K562 (cell line): ENCODE results near the gene BPTF. TPM values are rescaled to one million over a fixed set of nuclear protein-coding genes. Genes with fewer than 3 reads are reported as not detected.

ENCODE experiments used
- BRCA1 ChIP-seq, 2 experiments: fragments of 450-650 bp in 1 of 2; sonication (generic) in 1 of 2; formaldehyde crosslinking in 1 of 2; IDR thresholded peaks; 2 replicates each; pipeline versions ENCODE4 v1.5.0 to v1.6.1; 2017 to 2020; ENCODE audit warnings: mild to moderate bottlenecking in 1 of 2, missing genetic modification reagents in 1 of 2
- CBFA2T3 ChIP-seq: fragments of 450-650 bp; IDR thresholded peaks from 2 replicates; pipeline ENCODE4 v1.6.1; 2017
- CEBPB ChIP-seq: fragments of 450-650 bp; IDR thresholded peaks from 2 replicates; pipeline ENCODE4 v1.6.1; 2016; ENCODE audit warnings: missing genetic modification characterization, missing compliant biosample characterization
- CEBPG ChIP-seq, 3 experiments: fragments of 200-800 bp in 1 of 3; sonication (Bioruptor generic) in 1 of 3; sonication (generic) in 1 of 3; formaldehyde crosslinking in 1 of 3; IDR thresholded peaks in 2 of 3; conservative IDR thresholded peaks in 1 of 3; 2 replicates each; pipeline versions ENCODE4 v1.6.1 to v1.8.0; 2016 to 2022; ENCODE audit warnings: missing compliant biosample characterization in 2 of 3, missing genetic modification characterization in 2 of 3, mild to moderate bottlenecking in 1 of 3, missing genetic modification reagents in 1 of 3
- JUND ChIP-seq, 2 experiments: IDR thresholded peaks; 2 replicates in 1 of 2; 3 replicates in 1 of 2; pipeline ENCODE4 v1.6.1; 2011; ENCODE audit warnings: borderline replicate concordance in 2 of 2, low read depth in 2 of 2, low read length in 2 of 2, improper control_type of control experiment in 1 of 2, missing biosample characterization in 1 of 2, missing genetic modification characterization in 1 of 2, missing genetic modification reagents in 1 of 2
- PTTG1 ChIP-seq: fragments of 450-650 bp; IDR thresholded peaks from 2 replicates; pipeline ENCODE4 v1.6.1; 2016; ENCODE audit warnings: low read depth, mild to moderate bottlenecking, missing genetic modification characterization, missing compliant biosample characterization
- RBFOX2 ChIP-seq: fragments of 200-400 bp; formaldehyde crosslinking; IDR thresholded peaks from 2 replicates; pipeline ENCODE4 v1.6.1; 2017; ENCODE audit warnings: low read depth, mild to moderate bottlenecking, low read length, moderate library complexity
- ZNF146 ChIP-seq: IDR thresholded peaks from one replicate; pipeline ENCODE4 v1.6.1; 2018; ENCODE audit warnings: missing compliant biosample characterization; ENCODE audit not compliant: unreplicated experiment
- ZNF785 ChIP-seq: fragments of 250-450 bp; sonication (Bioruptor Pico); IDR thresholded peaks from 2 replicates; pipeline ENCODE4 v1.4.0; 2020; ENCODE audit warnings: mild to moderate bottlenecking
- polyA plus RNA-seq, 8 experiments: library from polyadenylated mRNA; depleted of rRNA in 4 of 8; stranded (reverse) in 5 of 8; unstranded in 3 of 8; fragments of >200 nt; fragmentation: Nextera tagmentation in 2 of 8; fragmentation: Illumina TruSeq in 1 of 8; extraction: Ambion mirVana in 2 of 8; extraction: Trizol in 1 of 8; gene quantifications; 2 replicates each; pipeline versions ENCODE4 v1.2.1 to v1.2.3, GENCODE V29; 2011 to 2014; ENCODE audit warnings: inconsistent platforms in 1 of 8, missing spikeins in 1 of 8
- total RNA-seq, 7 experiments: library from RNA; depleted of rRNA in 6 of 7; stranded (reverse); fragments of >200 nt in 6 of 7; fragmentation: Illumina TruSeq in 2 of 7; extraction: Trizol in 2 of 7; gene quantifications; 2 replicates each; pipeline versions ENCODE4 v1.2.1 to v1.2.3, GENCODE V29; 2011 to 2021; ENCODE audit warnings: low replicate concordance in 1 of 7
- TF ChIP-seq, protein P1 (sequence below): fragments of 250-450 bp; sonication (Bioruptor Pico); IDR thresholded peaks from 2 replicates; pipeline ENCODE4 v1.8.0; 2022; ENCODE audit warnings: inconsistent platforms, mild to moderate bottlenecking, moderate library complexity, borderline replicate concordance
- TF ChIP-seq, protein P2 (sequence below): fragments of 250-450 bp; sonication (Bioruptor Pico); IDR thresholded peaks from 2 replicates; pipeline ENCODE4 v1.8.0; 2021; ENCODE audit warnings: moderate library complexity, mild to moderate bottlenecking, inconsistent platforms

Gene BPTF
- total and polyA plus RNA-seq, 9 of the 15 experiments (the other 6 are each of a cell fraction or from before 2014, with no cell fraction given), result 12.5 to 52.1 (median 26.9) TPM

GRCh38 chr17:67821871-67822367, 3.4 kb upstream of the BPTF start (continued):
- TF ChIP-seq, protein P1, sequence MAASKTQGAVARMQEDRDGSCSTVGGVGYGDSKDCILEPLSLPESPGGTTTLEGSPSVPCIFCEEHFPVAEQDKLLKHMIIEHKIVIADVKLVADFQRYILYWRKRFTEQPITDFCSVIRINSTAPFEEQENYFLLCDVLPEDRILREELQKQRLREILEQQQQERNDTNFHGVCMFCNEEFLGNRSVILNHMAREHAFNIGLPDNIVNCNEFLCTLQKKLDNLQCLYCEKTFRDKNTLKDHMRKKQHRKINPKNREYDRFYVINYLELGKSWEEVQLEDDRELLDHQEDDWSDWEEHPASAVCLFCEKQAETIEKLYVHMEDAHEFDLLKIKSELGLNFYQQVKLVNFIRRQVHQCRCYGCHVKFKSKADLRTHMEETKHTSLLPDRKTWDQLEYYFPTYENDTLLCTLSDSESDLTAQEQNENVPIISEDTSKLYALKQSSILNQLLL (CRISPR knock-in tag), result no peak
- no peak for TF ChIP-seq ZNF785 (CRISPR knock-in tag)
- TF ChIP-seq CEBPB (tag), result peak; percentile 68
- TF ChIP-seq, protein P2, sequence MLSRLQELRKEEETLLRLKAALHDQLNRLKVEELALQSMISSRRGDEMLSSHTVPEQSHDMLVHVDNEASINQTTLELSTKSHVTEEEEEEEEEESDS (CRISPR knock-in tag), result no peak
- peak; percentile 79 for TF ChIP-seq CEBPG (CRISPR knock-in tag; IDR thresholded peaks at IDR 0.05)
- TF ChIP-seq CEBPG (tag; conservative IDR thresholded peaks at IDR 0.05 in 1 of 2, IDR thresholded peaks at IDR 0.05 in 1 of 2), result peak; percentile 24 to 34; a peak in 1 of 4 replicates
- no peak for TF ChIP-seq CBFA2T3
- TF ChIP-seq BRCA1 (IDR thresholded peaks at IDR 0.05), result no peak
- TF ChIP-seq BRCA1 (CRISPR knock-in tag; IDR thresholded peaks at IDR 0.05), result no peak
- no peak for TF ChIP-seq RBFOX2
- no peak for TF ChIP-seq PTTG1 (tag)
- TF ChIP-seq JUND (IDR thresholded peaks at IDR 0.05; ENCODE audit: borderline replicate concordance, low read depth, low read length), result 0 out of 2 replicates have a peak, but pooled peaks have one; percentile 19
- TF ChIP-seq JUND (tag; IDR thresholded peaks at IDR 0.05; ENCODE audit: borderline replicate concordance, low read depth, low read length), result no peak
- TF ChIP-seq ZNF146 (CRISPR knock-in tag), result no peak
- TF ChIP-seq, all 486 proteins: peak for 6
